SU-DHL-6 (cell line): ENCODE measurements around the gene DHX15.

Source experiments
- CTCF ChIP-seq: fragments of 200-600 bp; sonication (generic); IDR thresholded peaks from one replicate; pipeline ENCODE4 v1.5.1; 2017; ENCODE audit warnings: antibody characterized with exemption, mild to moderate bottlenecking, low read length, moderate library complexity; ENCODE audit not compliant: insufficient read depth, poor library complexity, severe bottlenecking
- EZH2phosphoT487 ChIP-seq: fragments of 200-600 bp; sonication (generic), shearing (Covaris generic); conservative IDR thresholded peaks from 2 replicates; pipeline ENCODE4 v1.6.1; 2018; ENCODE audit warnings: mild to moderate bottlenecking, antibody characterized with exemption, low read length, moderate library complexity, mixed read lengths

DNA sequence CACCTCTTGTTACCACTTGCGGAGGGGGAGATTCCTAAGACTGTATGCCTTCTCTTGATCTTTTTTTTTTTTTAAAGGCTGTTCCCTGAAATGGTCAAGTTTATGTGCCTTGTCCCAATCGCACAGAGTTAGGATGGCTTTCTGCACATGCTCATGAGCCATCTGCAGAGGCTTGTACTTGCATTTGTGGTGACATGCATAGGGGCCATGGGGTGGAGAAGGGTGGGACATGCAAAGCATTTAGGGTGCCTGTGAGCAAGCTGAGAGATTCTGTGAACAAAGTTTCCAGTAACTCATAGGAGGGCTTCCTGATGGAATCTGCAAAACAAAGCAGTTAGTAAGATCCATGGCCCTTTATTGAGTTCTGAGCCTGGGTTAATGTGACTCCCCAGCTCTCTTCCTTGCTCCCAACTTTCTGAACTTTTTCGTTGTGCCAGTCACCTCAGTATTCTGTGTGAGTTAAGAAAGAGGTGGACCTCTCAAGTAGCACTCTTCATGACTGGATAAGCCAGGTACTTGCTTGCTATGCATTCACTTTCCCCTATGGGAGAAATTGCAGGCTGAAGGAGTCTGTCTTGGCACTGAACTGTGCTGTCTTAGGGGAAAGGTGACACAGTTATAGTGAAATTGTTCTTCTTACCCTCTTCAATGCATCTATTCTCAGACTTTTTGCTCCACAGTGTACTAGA, 37.9 kb upstream of the DHX15 start:
- TF ChIP-seq CTCF (no peak), EZH2phosphoT487 (no peak)
